ENCODE measurements around the gene TUBD1. TPM values are rescaled to one million over a fixed set of nuclear protein-coding genes. Genes with fewer than 3 reads are reported as not detected.

Gene TUBD1
- total RNA-seq, 2 experiments from 2014 or later: 15.2 to 15.4 TPM

DNA sequence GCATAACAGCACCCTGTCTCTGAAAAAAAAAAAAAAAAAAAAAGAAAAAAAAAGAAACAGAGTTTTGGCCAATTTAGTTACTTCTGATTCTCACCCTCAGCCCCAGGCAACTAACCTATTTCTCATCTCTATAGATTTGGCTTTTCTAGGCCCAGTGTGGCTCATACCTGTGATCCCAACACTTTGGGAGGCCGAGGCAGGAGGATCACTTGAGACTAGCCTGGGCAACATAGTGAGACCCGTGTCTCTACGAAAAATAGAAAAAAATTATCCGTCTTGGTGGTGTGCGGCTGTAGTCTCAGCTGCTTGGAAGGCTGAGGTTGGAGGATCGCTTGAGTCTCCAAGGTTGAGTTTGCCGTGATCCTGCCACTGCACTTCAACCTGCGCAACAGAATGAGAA lies 8.9 kb upstream of the TUBD1 start:
- no peaks in the 10 kb centered on the region for H3K9me3 Mint-ChIP-seq
- intact Hi-C loops (cut with micrococcal nuclease): no loop called here
- no peaks in the 10 kb centered on the region for H3K27me3 Mint-ChIP-seq (ENCODE audit: low read depth)
- no peak overlapping the region for H3K27ac Mint-ChIP-seq
- no peak for DNase-seq
- H3K36me3 Mint-ChIP-seq (ENCODE audit: low read depth): peaks cover 11% of the 10 kb centered on the region
- peaks cover 42% of the 10 kb centered on the region for H3K4me1 Mint-ChIP-seq (ENCODE audit: low read depth)
- H3K4me3 Mint-ChIP-seq: no peak overlapping the region
- CTCF ChIA-PET: no interaction called here

DNA sequence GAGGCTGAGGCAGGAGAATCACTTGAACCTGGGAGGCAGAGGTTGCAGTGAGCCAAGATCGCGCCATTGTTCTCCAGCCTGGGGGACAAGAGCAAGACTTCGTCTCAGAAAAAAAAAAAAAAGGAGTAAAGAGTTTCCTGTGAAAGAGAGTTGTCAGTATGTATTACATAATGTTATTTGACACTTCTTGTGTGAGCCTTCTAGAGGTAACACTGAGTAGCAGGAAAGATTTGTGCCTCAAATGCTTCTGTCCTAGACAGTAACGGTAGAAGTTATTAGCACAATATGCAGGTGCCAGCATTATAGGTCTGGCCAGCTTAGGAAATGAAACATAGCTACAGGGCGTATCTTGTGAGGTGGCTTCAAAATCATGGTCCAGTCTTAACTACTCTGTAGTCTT lies 6.4 kb upstream of the TUBD1 start:
- no peak for DNase-seq
- H3K36me3 Mint-ChIP-seq (ENCODE audit: low read depth): peaks cover 13% of the 10 kb centered on the region
- H3K9me3 Mint-ChIP-seq: no peaks in the 10 kb centered on the region
- intact Hi-C loops (cut with micrococcal nuclease): loop anchor here (10.0 kb wide), 1 partner anchor 206 kb away; no protein-coding TSS in a partner anchor
- no peak overlapping the region for H3K4me3 Mint-ChIP-seq
- no peaks in the 10 kb centered on the region for H3K27me3 Mint-ChIP-seq (ENCODE audit: low read depth)
- H3K27ac Mint-ChIP-seq: no peak overlapping the region
- CTCF ChIA-PET: interaction anchor here (1.3 kb wide), 1 partner anchor 15 kb away, joined by 5 read pairs; no protein-coding TSS in a partner anchor
- peaks cover 49% of the 10 kb centered on the region for H3K4me1 Mint-ChIP-seq (ENCODE audit: low read depth)

DNA sequence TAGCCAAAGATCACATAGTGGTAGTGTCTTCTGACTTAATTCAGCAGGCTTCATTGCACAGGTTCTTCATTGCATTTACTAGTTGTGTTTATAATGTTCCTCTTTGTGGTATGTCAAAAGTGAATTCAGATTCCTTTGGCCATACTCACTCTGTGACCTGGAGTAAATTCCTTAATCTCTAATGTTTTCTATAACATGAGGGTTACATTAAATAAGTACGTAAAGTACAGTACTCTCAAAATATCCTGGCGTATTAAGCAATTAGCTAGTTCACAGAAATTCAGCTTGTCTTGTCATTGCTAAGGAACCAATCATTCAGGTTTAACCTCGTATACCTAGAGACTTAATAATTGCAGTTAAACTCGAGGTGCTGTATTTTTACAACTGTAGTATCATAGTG lies 4.3 kb upstream of the TUBD1 start:
- Mint-ChIP-seq H3K27ac (no peak overlapping the region), H3K4me1 (ENCODE audit: low read depth) (peaks cover 45% of the 10 kb centered on the region), H3K9me3 (no peaks in the 10 kb centered on the region), H3K27me3 (ENCODE audit: low read depth) (no peaks in the 10 kb centered on the region), H3K4me3 (no peak overlapping the region), H3K36me3 (ENCODE audit: low read depth) (peaks cover 17% of the 10 kb centered on the region)
- DNase-seq: no peak
- CTCF ChIA-PET: no interaction called here
- intact Hi-C loops (cut with micrococcal nuclease): loop anchor here (10.0 kb wide), 1 partner anchor 208 kb away; no protein-coding TSS in a partner anchor

DNA sequence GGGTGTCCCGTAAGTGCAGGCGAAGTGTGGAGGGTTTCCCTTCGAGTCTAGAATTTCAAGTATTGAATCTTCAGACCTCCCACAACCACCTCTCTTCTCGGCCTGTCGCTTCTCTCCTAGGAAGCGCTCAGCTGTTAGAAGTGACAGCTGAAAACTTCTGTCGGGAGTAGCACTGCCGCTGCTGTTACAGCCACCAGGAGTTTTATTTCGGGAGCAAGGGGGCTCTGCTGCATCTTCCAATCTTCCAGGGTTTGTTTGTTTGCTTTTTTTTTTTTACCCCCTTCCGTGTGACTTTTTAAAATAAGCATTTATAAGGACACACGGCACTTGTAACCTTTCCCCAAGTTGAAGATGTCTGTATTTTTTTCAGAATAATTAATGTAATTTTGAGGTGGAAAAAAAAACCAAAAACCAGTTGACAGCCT lies 945 bp upstream of the TUBD1 start:
- H3K27ac Mint-ChIP-seq: peak overlapping the region; percentile 96
- CTCF ChIA-PET: interaction anchor here (0.6 to 0.9 kb wide), 2 partner anchors 20 to 62 kb away, joined by 3 to 6 read pairs; no protein-coding TSS in a partner anchor
- H3K9me3 Mint-ChIP-seq: no peaks in the 10 kb centered on the region
- intact Hi-C loops (cut with micrococcal nuclease): loop anchor here (1.0 to 10.0 kb wide), 7 partner anchors 49 to 736 kb away; partner anchors contain the start of genes CLTC, PPM1D, PRR11 and RNFT1
- DNase-seq: peak; percentile 34
- H3K27me3 Mint-ChIP-seq (ENCODE audit: low read depth): no peaks in the 10 kb centered on the region
- peaks cover 55% of the 10 kb centered on the region for H3K4me1 Mint-ChIP-seq (ENCODE audit: low read depth)
- H3K36me3 Mint-ChIP-seq (ENCODE audit: low read depth): peaks cover 19% of the 10 kb centered on the region
- H3K4me3 Mint-ChIP-seq: peak overlapping the region; percentile 100

DNA sequence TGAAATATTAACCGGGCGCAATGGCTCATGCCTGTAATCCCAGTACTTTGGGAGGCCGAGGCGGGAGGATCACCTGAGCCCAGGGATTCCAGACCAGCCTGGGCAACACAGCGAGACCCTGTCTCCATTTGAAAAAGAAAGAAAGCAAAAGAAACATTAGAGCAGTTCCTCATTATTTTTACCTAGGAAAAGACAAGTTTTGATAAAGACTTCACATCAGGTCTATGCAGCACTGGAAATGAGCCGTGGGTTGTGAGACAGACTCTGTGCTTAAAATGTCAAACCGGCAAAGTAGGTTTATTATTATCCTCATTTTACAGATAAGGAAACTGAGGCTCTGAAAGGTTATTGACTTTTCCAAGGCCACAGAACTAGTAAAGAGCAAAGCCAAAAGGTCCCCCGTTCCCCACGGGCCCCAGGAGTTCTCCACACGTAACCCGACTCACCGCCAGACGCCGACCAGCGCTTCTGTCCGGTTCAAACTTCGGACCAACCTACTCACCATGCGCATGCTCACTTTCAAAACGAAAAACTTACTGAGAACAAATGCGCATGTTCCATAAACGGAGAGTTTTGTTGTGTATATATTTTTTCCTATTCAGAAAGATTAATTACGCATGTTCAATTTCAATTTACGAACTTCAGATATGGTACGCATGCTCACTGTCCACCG lies 356 bp downstream of the TUBD1 start:
- peak; percentile 8 for DNase-seq
- Mint-ChIP-seq H3K36me3 (ENCODE audit: low read depth) (peaks cover 24% of the 10 kb centered on the region), H3K27ac (peak overlapping the region; percentile 96), H3K4me3 (peak overlapping the region; percentile 100), H3K9me3 (no peaks in the 10 kb centered on the region), H3K27me3 (ENCODE audit: low read depth) (no peaks in the 10 kb centered on the region), H3K4me1 (ENCODE audit: low read depth) (peaks cover 56% of the 10 kb centered on the region)
- CTCF ChIA-PET: interaction anchor here (0.6 to 1.1 kb wide), 5 partner anchors 22 to 451 kb away, joined by 3 to 4 read pairs (median 3); partner anchors contain the start of gene RNFT1
- intact Hi-C loops (cut with micrococcal nuclease): loop anchor here (1.0 to 10.0 kb wide), 7 partner anchors 48 to 735 kb away; partner anchors contain the start of genes PPM1D, PRR11, PTRH2 and SKA2

DNA sequence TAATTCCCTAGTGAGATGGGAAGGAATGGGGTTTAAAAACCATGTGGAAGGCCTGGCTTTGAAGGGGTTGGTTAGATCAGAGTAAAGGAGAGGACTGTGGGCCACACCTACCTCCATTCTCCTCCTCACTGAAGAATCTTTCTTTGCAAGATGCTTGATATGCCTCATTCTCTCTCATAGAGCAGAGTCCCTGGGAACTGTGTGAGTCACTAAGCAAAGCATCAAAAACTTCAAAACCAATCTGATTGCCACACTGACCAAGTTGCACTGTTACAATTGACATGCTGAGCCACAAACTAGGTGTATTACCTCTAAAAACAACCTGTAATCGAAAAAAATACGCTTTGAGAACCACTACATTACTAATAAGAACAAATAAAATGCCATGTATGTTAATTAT lies 2.0 kb downstream of the TUBD1 start:
- no peaks in the 10 kb centered on the region for H3K27me3 Mint-ChIP-seq (ENCODE audit: low read depth)
- peak overlapping the region; percentile 50 for H3K4me3 Mint-ChIP-seq
- intact Hi-C loops (cut with micrococcal nuclease): loop anchor here (5.0 to 10.0 kb wide), 4 partner anchors 214 to 733 kb away; partner anchors contain the start of genes PPM1D, PRR11, SKA2 and USP32
- DNase-seq: no peak
- CTCF ChIA-PET: interaction anchor here (0.8 kb wide), 1 partner anchor 45 kb away, joined by 3 read pairs; no protein-coding TSS in a partner anchor
- peak overlapping the region; percentile 54 for H3K27ac Mint-ChIP-seq
- peaks cover 24% of the 10 kb centered on the region for H3K36me3 Mint-ChIP-seq (ENCODE audit: low read depth)
- no peaks in the 10 kb centered on the region for H3K9me3 Mint-ChIP-seq
- H3K4me1 Mint-ChIP-seq (ENCODE audit: low read depth): peaks cover 49% of the 10 kb centered on the region

DNA sequence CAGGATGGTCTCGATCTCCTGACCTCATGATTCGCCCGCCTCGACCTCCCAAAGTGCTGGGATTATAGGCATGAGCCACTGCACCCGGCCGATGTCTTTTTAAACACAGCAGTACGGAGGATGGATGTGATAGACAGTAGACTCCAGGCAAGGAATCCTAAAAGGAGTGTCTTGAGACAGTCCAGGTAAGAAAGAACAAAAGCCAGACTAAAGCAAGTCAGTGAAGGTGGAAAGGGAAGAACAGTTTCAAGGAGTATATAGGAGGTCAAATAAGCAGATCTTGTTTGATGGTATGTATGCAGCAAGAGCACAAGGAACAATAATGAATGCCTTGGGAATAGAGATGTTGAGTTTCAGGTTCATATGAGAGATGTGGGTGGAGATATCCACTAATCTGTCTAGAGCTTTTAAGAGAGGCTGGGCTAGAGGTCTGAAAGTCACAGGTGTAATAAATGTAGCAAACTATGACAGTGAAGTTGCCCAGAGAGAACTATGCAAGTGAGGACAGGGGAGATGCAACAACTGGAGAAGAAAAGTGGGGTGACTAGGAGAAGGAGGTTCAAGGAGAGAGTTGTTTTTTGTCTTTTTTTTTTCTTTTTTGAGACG lies 4.5 kb downstream of the TUBD1 start:
- Mint-ChIP-seq H3K27ac (no peak overlapping the region), H3K27me3 (ENCODE audit: low read depth) (no peaks in the 10 kb centered on the region), H3K4me3 (no peak overlapping the region), H3K9me3 (no peaks in the 10 kb centered on the region), H3K4me1 (ENCODE audit: low read depth) (peaks cover 32% of the 10 kb centered on the region), H3K36me3 (ENCODE audit: low read depth) (peaks cover 31% of the 10 kb centered on the region)
- intact Hi-C loops (cut with micrococcal nuclease): no loop called here
- CTCF ChIA-PET: no interaction called here
- no peak for DNase-seq

DNA sequence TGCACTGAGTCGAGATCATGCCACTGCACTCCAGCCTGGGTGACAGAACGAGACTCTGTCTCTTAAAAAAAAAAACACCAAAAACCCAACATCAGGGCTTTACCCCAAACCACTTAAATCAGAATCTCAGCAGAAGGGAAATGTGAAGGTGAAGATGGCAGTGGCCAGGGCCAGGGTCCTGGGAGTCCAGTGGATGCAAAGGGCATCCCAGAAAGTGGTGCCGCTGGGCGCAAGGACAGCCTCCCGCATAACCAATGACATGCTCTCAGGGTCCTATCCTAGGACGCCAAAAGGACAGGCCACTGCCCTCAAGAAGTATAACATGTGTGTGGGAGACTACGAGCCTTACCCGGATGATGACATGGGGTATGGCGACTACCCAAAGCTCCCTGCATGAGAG lies 7.9 kb downstream of the TUBD1 start:
- Mint-ChIP-seq H3K36me3 (ENCODE audit: low read depth) (peaks cover 28% of the 10 kb centered on the region), H3K4me1 (ENCODE audit: low read depth) (peaks cover 10% of the 10 kb centered on the region), H3K9me3 (no peaks in the 10 kb centered on the region), H3K4me3 (no peak overlapping the region), H3K27ac (no peak overlapping the region), H3K27me3 (ENCODE audit: low read depth) (no peaks in the 10 kb centered on the region)
- CTCF ChIA-PET: no interaction called here
- intact Hi-C loops (cut with micrococcal nuclease): no loop called here
- no peak for DNase-seq

DNA sequence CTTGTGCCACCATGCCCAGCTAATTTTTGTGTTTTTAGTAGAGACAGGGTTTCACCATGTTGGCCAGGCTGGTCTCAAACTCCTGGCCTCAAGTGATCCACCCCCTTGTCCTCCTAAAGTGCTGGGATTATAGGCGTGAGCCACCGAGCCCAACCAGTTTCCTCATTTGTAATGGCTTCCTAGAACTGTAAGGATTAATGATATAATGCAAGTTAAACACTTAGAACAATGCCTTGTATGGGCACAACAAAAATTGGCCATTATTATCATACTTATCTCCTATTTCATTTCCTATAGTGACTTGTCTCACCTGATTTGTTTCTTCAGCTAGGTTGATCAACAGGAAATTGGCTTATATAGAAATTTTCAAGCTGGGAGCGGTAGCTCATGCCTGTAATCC lies 14.1 kb downstream of the TUBD1 start:
- H3K4me1 Mint-ChIP-seq (ENCODE audit: low read depth): no peaks in the 10 kb centered on the region
- no peaks in the 10 kb centered on the region for H3K27me3 Mint-ChIP-seq (ENCODE audit: low read depth)
- H3K27ac Mint-ChIP-seq: no peak overlapping the region
- CTCF ChIA-PET: no interaction called here
- no peak for DNase-seq
- no peak overlapping the region for H3K4me3 Mint-ChIP-seq
- H3K36me3 Mint-ChIP-seq (ENCODE audit: low read depth): peaks cover 14% of the 10 kb centered on the region
- intact Hi-C loops (cut with micrococcal nuclease): no loop called here
- no peaks in the 10 kb centered on the region for H3K9me3 Mint-ChIP-seq

DNA sequence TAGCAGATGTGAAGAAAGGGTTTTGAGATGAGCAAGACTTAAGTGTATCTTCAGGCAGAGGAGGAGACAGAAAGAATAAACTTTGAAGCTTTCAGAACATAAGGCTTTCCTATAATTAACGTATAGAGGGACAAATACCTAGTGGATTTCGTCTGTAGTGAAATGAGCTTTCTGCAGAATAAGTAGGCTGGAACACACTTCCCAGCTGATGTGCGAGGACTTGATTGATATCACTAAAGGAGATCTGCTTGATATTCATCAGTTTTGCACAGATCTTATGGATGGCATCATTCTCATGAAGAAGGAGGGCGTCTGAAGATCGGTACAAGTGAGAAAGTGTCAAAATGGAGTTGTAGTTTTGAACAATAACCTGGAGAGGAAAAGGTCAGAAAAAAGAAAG lies 14.8 kb downstream of the TUBD1 start:
- H3K27me3 Mint-ChIP-seq (ENCODE audit: low read depth): no peaks in the 10 kb centered on the region
- H3K27ac Mint-ChIP-seq: no peak overlapping the region
- no peak for DNase-seq
- no peak overlapping the region for H3K4me3 Mint-ChIP-seq
- intact Hi-C loops (cut with micrococcal nuclease): no loop called here
- no peaks in the 10 kb centered on the region for H3K9me3 Mint-ChIP-seq
- CTCF ChIA-PET: no interaction called here
- H3K36me3 Mint-ChIP-seq (ENCODE audit: low read depth): peaks cover 13% of the 10 kb centered on the region
- no peaks in the 10 kb centered on the region for H3K4me1 Mint-ChIP-seq (ENCODE audit: low read depth)

DNA sequence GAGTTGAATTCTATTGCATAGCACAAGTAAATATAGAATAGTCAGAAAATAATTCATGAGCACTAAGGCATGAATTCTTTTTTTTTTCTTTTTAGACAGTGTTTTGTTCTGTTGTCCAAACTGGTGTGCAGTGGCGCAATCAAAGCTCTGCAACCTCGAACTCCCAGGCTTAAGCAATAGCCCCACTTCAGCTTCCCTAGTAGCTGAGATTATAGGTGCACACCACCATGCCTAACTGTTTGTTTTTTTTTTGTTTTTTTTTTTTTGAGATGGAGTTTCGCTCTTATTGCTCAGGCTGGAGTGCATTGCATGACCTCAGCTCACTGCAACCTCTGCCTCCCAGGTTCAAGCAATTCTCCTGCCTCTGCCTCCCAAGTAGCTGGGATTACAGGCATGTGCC lies 16.6 kb downstream of the TUBD1 start:
- no peaks in the 10 kb centered on the region for H3K27me3 Mint-ChIP-seq (ENCODE audit: low read depth)
- H3K9me3 Mint-ChIP-seq: no peaks in the 10 kb centered on the region
- DNase-seq: no peak
- CTCF ChIA-PET: interaction anchor here (0.7 to 1.6 kb wide), 2 partner anchors 17 to 159 kb away, joined by 7 to 8 read pairs; no protein-coding TSS in a partner anchor
- H3K4me1 Mint-ChIP-seq (ENCODE audit: low read depth): no peaks in the 10 kb centered on the region
- peaks cover 11% of the 10 kb centered on the region for H3K36me3 Mint-ChIP-seq (ENCODE audit: low read depth)
- H3K27ac Mint-ChIP-seq: no peak overlapping the region
- no peak overlapping the region for H3K4me3 Mint-ChIP-seq
- intact Hi-C loops (cut with micrococcal nuclease): no loop called here

DNA sequence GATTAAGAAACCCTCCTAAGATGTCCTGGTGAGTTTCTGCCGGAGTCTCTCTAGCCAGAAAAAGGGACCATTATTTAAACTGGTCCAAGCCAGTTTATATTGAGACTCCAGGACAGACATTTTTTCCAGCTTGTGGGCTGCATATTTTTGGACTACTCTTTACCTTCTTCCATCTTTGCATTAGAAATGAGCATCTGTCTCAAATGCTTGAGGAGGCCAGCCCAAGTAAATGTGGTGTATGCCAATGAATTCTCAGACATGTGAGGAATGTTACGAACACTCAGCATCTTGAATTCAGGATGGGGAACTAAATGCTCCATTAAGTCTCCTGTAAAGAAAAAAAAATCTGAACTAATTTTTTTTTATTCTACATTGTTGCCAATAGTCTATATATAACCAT lies 18.4 kb downstream of the TUBD1 start:
- H3K27ac Mint-ChIP-seq: no peak overlapping the region
- no peaks in the 10 kb centered on the region for H3K4me1 Mint-ChIP-seq (ENCODE audit: low read depth)
- no peaks in the 10 kb centered on the region for H3K9me3 Mint-ChIP-seq
- CTCF ChIA-PET: interaction anchor here (1.0 kb wide), 1 partner anchor 216 kb away, joined by 3 read pairs; no protein-coding TSS in a partner anchor
- peaks cover 7% of the 10 kb centered on the region for H3K36me3 Mint-ChIP-seq (ENCODE audit: low read depth)
- no peaks in the 10 kb centered on the region for H3K27me3 Mint-ChIP-seq (ENCODE audit: low read depth)
- no peak overlapping the region for H3K4me3 Mint-ChIP-seq
- intact Hi-C loops (cut with micrococcal nuclease): no loop called here
- no peak for DNase-seq
